Natural killer cell treated with Interleukin-12 subunit alpha and Interleukin-12 subunit beta and Interleukin-15 and Interleukin-18, amount 100 ng/mL, for 72 hours (primary cell): ENCODE measurements around the gene ACTR8. TPM values are rescaled to one million over a fixed set of nuclear protein-coding genes. Genes with fewer than 3 reads are reported as not detected.

Source experiments
- ATAC-seq, 2 donors: fragments of 150-1000 bp; cut with Tn5 transposase in 1 of 2; sonication (Bioruptor Pico), chemical (Tn5 transposase) in 1 of 2; 2 replicates each; pipeline ENCODE4 v1.10.0; 2021
- DNase-seq: peaks from one replicate; pipeline ENCODE4 v3.0.0; 2022; ENCODE audit warnings: low spot score
- H3K27ac Mint-ChIP-seq, 2 donors: 1 replicate in 1 of 2; 2 replicates in 1 of 2; pipeline ENCODE4 v1.8.0; 2022; ENCODE audit warnings: mixed read lengths in 2 of 2, mild to moderate bottlenecking in 1 of 2, moderate library complexity in 1 of 2
- H3K27me3 Mint-ChIP-seq, 2 donors: 1 replicate in 1 of 2; 2 replicates in 1 of 2; pipeline ENCODE4 v1.8.0; 2022; ENCODE audit warnings: mixed read lengths in 2 of 2
- H3K36me3 Mint-ChIP-seq: one replicate; pipeline ENCODE4 v1.8.0; 2022; ENCODE audit warnings: mixed read lengths
- H3K4me1 Mint-ChIP-seq, 2 donors: 1 replicate in 1 of 2; 2 replicates in 1 of 2; pipeline ENCODE4 v1.8.0; 2022; ENCODE audit warnings: low read depth in 2 of 2, mixed read lengths in 2 of 2, mild to moderate bottlenecking in 1 of 2
- H3K4me3 Mint-ChIP-seq: one replicate; pipeline ENCODE4 v1.8.0; 2022; ENCODE audit warnings: mixed read lengths
- H3K9me3 Mint-ChIP-seq: 2 replicates; pipeline ENCODE4 v1.8.0; 2022; ENCODE audit warnings: mixed read lengths
- total RNA-seq, 2 donors: library from RNA; stranded (reverse); gene quantifications; one replicate each; pipeline ENCODE4 v1.2.3, GENCODE V29; 2022

Gene ACTR8
- total RNA-seq, 2 donors from 2014 or later = 41.0 to 43.3 TPM

DNA sequence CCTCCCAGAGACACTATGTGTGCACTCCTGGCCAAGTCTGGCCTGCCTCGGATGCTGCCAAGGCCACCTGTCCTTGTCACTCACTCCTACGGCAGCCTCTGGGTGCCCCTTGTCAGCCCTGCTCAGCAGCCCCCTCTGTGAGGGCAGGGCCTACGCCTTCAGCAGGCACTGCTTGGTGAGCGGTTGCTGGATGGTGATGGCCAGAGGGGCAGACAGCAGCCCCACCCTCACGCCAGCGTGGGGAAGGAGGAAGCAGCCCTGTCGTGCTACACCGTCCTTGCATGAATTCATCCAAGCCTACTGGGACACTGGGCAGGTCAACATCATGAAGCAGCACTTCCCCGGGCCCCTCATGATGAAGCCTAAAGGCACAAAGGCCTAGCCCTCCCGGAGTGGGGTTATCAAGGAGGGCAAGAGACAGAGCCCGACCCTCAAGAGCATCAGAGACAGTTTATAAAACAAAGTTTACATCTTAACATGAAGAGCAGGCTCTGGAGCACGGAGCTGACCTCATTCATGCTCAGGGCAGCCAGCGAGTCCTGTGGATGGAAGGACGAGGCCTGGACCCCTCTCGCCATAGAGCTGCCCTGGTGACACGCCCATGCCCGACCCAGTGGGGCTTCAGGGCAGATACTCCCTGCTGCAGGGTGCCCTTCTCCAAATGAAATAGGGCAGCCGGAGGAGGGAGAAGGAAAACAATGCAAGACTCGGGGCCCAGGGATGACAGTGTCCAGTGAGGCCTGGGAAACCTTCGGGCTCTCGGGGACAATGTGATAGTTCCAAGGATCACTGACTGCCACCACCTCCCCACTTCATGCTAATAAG lies 61.0 kb downstream of the ACTR8 start:
- Mint-ChIP-seq H3K4me3 (no peak overlapping the region), H3K27me3 (peaks cover 3 to 12% of the 10 kb centered on the region in 2 donors), H3K9me3 (no peaks in the 10 kb centered on the region), H3K36me3 (no peaks in the 10 kb centered on the region), H3K4me1 (no peaks in the 10 kb centered on the region), H3K27ac (no peak overlapping the region)
- no peak for ATAC-seq
- DNase-seq = no peak

DNA sequence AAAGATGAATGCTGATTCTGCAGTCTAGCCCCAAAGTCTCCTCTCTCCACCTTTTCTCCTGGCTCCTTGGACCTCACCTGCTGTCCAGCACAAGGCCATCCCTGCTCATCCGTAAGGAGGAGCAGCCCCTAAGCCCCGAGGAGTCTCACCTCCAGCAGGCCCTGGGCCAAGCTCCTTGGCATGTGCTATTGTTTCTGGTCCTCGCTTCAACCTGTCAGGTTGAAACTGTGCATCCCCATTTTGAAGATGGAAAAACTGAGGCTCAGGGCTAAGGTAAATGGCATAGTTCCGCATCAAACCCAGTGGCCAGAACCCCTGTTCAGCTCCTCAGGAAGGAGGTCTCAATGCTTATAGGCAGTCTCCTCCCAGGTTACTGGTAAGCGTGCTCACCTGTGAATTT lies 61.9 kb downstream of the ACTR8 start:
- no peak for ATAC-seq
- no peaks in the 10 kb centered on the region for H3K9me3 Mint-ChIP-seq
- peaks cover 0 to 3% of the 10 kb centered on the region in 2 donors for H3K27me3 Mint-ChIP-seq
- H3K4me1 Mint-ChIP-seq = no peaks in the 10 kb centered on the region
- H3K4me3 Mint-ChIP-seq = no peak overlapping the region
- H3K27ac Mint-ChIP-seq = no peak overlapping the region
- DNase-seq = no peak
- no peaks in the 10 kb centered on the region for H3K36me3 Mint-ChIP-seq

DNA sequence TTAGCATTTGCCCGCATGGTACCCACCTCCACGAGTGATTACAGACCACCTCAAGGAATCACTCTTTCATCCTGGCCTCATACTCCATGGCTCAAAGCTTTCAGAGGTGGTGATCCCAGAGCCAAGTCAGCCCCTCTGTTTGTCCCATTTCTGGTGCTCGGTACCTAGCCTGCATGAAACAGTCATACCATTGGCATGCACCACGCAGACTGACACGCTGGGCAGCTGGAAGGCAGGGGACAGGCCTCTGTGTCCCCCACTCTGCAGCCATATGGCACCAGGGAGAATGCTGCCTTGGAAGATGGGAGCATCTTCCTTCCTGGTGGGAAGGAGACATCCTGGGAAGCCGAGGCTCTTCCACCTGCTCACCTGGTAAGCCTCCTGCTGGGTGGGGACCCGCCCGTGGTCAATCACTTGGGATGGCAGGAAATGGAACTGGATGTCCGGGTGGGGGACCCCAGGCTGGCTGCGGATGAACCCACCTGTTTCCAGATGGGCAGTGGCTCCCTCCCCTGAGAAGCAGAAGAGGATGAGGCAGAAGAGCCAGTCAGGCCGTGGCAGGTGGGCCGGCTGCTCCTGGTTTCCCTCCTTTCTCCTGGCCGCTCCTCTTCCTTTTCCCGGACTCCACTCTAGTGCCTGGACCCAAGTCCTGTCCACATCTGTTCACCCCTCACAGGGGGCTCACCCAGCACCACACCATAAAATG lies 62.6 kb downstream of the ACTR8 start:
- Mint-ChIP-seq H3K4me3 (no peak overlapping the region), H3K4me1 (no peaks in the 10 kb centered on the region), H3K9me3 (no peaks in the 10 kb centered on the region), H3K27me3 (no peaks in the 10 kb centered on the region), H3K36me3 (no peaks in the 10 kb centered on the region), H3K27ac (no peak overlapping the region)
- no peak for ATAC-seq
- DNase-seq = no peak

DNA sequence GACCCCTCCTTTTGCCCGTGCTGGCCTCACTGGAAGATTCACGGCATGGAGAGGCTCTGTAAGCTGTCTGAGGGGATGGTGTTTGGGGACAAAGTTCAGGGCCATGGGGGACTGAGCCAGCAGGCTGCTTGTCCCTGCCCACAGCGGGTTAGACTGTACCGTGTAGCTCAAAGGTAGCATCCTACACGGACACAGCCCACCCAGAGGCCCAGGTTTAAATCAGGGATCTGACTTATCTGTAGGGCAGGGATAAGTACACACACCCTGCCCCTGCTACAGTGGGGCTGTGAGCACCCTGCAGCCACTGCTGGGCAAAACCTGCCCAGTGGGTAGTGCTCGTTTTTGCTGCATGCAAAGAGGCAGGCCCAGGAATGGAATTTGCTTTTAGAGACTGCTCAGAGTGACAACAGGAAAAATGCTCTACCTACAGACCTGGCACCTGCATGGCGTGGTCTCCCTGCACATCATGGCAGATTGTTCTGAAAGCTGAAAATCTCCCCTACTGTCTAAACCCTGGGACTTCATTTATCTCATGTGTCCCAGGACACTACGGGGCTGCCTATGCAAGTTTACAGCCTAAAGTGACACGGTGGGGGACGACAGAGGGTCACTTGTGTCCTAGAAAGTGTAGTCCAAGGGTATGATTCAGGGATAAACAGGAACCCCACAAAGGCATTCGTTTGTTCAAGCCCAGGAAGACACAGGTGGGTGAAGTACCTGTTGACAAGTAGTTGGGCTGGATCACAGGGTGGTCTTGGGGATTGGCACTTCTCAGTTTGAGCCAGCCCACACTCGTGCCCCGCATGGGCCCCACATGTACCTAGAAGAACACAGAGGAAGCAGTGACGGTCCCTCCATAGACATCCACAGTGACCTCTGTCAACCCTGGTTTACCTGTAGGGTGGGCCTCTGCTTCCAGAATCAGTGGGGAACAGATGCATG lies 63.5 kb downstream of the ACTR8 start:
- ATAC-seq (no peak), DNase-seq (no peak)
- no peak overlapping the region for H3K4me3 Mint-ChIP-seq
- no peaks in the 10 kb centered on the region for H3K27me3 Mint-ChIP-seq
- no peaks in the 10 kb centered on the region for H3K36me3 Mint-ChIP-seq
- no peaks in the 10 kb centered on the region for H3K4me1 Mint-ChIP-seq
- no peak overlapping the region for H3K27ac Mint-ChIP-seq
- no peaks in the 10 kb centered on the region for H3K9me3 Mint-ChIP-seq

DNA sequence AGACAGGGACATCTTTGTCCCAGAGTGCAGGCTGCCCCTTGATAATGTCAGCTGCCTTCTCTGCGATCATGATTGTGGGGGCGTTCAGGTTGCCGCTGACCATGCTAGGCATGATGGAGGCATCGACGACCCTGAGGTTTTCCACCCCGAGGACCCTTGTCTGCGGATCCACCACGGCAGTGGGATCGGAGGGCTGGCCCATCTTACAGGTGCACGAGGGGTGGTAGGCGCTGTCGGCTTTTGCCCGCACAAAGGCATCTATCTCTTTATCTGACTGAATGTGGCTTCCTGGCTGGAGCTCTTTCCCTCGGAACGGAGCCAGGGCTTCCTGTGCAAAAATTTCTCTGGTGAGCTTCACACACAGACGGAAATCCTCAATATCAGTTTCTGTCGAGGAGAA lies 64.1 kb downstream of the ACTR8 start:
- Mint-ChIP-seq H3K4me1 (no peaks in the 10 kb centered on the region), H3K9me3 (no peaks in the 10 kb centered on the region), H3K27me3 (no peaks in the 10 kb centered on the region), H3K36me3 (no peaks in the 10 kb centered on the region), H3K27ac (no peak overlapping the region), H3K4me3 (no peak overlapping the region)
- no peak for DNase-seq
- peak in 1 of 2 donors; percentile 3 for ATAC-seq

DNA sequence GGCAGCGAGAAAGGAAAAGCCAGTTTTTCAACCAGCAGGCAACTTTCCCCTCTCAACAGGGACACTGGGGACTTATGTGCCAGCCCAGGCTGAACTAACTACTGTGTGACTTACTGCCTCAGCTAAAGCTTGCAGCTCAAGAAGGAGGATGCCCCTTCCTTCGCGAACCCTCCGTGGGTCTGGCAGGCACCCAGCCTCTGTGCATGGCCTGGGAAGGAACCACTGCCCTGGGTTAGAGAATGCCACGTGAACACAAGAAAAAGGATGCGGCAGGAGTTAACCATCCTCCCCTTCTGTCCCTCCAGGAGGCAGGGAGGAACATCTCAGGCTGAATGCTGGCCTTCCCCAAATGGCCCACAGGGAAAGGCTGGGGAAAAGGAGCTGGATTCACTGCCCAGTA lies 64.7 kb downstream of the ACTR8 start:
- H3K27me3 Mint-ChIP-seq = no peaks in the 10 kb centered on the region
- H3K36me3 Mint-ChIP-seq = no peaks in the 10 kb centered on the region
- no peak overlapping the region for H3K4me3 Mint-ChIP-seq
- H3K4me1 Mint-ChIP-seq = no peaks in the 10 kb centered on the region
- DNase-seq (no peak), ATAC-seq (no peak)
- no peaks in the 10 kb centered on the region for H3K9me3 Mint-ChIP-seq
- no peak overlapping the region for H3K27ac Mint-ChIP-seq

Other genes starting within 250 kb of the ACTR8 start
- gene CHDH, start 35.7 kb downstream of the ACTR8 start, total RNA-seq = under 1 TPM; 0.29 to 0.39 TPM
- gene IL17RB, start 35.6 kb downstream of the ACTR8 start, total RNA-seq = 1 to 10 TPM; 1.2 to 2.7 TPM
- 10 to 100 TPM; 37.2 to 72.9 TPM for gene SELENOK, start 9.7 kb upstream of the ACTR8 start, total RNA-seq
- gene CACNA2D3, start 240.4 kb upstream of the ACTR8 start, total RNA-seq = not detected